A673 (cell line): Measurements from ENCODE around the gene ALDH8A1.

Experiments
- CTCF ChIP-seq: fragments of 300-800, 200-600 bp; sonication (generic); conservative IDR thresholded peaks from 2 replicates; pipeline ENCODE4 v1.5.1; 2017; ENCODE audit warnings: low read depth, mild to moderate bottlenecking, antibody characterized with exemption, low read length, moderate library complexity, mixed read lengths
- EZH2 ChIP-seq: fragments of 200-600 bp; sonication (generic); IDR thresholded peaks from 2 replicates; pipeline ENCODE4 v1.6.1; 2017; ENCODE audit warnings: borderline replicate concordance, low read depth, mild to moderate bottlenecking, mixed read lengths, antibody characterized with exemption, low read length; ENCODE audit not compliant: poor library complexity, severe bottlenecking

- TF ChIP-seq CTCF, result no peak
- no peak for TF ChIP-seq EZH2
Measured at GRCh38 chr6:134910593-134910935, 39.3 kb downstream of the ALDH8A1 start.
